BE2C (cell line): ENCODE data around the gene HACL1.
"Not testable (repeated sequence)": the region's sequence is repeated elsewhere in the genome, so short reads cannot be mapped to it uniquely, and the experiment has no call there.

Source experiments
- DNase-seq: peaks from one replicate; pipeline ENCODE4 v3.0.0-alpha.2; 2020
- H3K27me3 ChIP-seq: fragments of 250-450 bp; sonication (Bioruptor Pico); 2 replicates; pipeline ENCODE4 v1.5.1; 2020; ENCODE audit warnings: mild to moderate bottlenecking
- H3K36me3 ChIP-seq: fragments of 250-450 bp; sonication (Bioruptor Pico); 2 replicates; pipeline ENCODE4 v1.5.1; 2020; ENCODE audit warnings: mild to moderate bottlenecking
- H3K4me1 ChIP-seq: fragments of 250-450 bp; sonication (Bioruptor Pico); 2 replicates; pipeline ENCODE4 v1.5.1; 2020
- H3K4me3 ChIP-seq: 2 replicates; pipeline ENCODE4 v1.5.1; 2011; ENCODE audit warnings: low read depth, low read length
- H3K9me3 ChIP-seq: fragments of 250-450 bp; sonication (Bioruptor Pico); 2 replicates; pipeline ENCODE4 v1.5.1; 2020
- TF ChIP-seq, protein P1 (sequence below): IDR thresholded peaks from 2 replicates; pipeline ENCODE4 v1.5.1; 2012; ENCODE audit warnings: mild to moderate bottlenecking, low read depth, low read length

HACL1 gene

DNA sequence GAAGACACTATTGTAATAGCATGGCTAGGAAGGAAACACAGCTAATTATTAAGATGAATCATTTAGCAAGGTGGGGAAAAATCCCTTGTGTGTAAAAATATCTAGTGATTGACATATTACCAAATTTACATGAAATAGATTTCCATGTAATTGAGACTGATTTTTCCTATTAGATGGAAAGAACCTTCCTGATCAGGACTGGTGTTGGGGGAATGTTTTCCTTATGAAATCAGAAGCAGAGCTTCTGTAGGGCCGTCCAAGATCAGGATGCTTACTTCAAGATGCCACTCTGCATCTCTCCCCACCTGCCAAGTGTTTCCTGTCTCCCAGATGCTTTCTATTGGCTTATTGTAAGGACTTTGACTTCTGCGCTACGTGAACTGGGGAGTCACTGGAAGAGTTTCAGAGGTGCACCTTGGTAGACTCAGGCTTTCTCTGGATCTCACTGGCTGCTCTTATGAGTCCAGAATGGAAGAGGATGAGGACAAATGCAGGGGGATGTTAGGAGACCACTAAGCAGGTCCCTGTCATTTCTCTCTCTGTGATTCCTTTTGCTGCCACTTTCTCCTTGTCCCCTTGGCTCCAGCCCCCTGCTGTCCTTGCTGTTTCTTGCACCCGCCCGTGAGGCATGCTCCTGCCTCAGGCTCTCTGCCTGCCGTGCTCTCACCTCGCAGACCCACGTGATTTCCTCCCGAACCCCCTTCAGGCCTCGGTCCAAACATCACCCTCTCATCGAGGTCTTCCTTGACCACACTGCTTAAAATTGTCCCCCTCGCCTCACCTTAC, 30.2 kb upstream of the HACL1 start:
- Histone ChIP-seq H3K36me3 (no peaks in the 10 kb centered on the region), H3K9me3 (no peaks in the 10 kb centered on the region), H3K4me1 (no peaks in the 10 kb centered on the region), H3K27me3 (no peaks in the 10 kb centered on the region), H3K4me3 (no peak overlapping the region)
- no peak for DNase-seq
- TF ChIP-seq, protein P1, sequence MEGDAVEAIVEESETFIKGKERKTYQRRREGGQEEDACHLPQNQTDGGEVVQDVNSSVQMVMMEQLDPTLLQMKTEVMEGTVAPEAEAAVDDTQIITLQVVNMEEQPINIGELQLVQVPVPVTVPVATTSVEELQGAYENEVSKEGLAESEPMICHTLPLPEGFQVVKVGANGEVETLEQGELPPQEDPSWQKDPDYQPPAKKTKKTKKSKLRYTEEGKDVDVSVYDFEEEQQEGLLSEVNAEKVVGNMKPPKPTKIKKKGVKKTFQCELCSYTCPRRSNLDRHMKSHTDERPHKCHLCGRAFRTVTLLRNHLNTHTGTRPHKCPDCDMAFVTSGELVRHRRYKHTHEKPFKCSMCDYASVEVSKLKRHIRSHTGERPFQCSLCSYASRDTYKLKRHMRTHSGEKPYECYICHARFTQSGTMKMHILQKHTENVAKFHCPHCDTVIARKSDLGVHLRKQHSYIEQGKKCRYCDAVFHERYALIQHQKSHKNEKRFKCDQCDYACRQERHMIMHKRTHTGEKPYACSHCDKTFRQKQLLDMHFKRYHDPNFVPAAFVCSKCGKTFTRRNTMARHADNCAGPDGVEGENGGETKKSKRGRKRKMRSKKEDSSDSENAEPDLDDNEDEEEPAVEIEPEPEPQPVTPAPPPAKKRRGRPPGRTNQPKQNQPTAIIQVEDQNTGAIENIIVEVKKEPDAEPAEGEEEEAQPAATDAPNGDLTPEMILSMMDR, result no peak

DNA sequence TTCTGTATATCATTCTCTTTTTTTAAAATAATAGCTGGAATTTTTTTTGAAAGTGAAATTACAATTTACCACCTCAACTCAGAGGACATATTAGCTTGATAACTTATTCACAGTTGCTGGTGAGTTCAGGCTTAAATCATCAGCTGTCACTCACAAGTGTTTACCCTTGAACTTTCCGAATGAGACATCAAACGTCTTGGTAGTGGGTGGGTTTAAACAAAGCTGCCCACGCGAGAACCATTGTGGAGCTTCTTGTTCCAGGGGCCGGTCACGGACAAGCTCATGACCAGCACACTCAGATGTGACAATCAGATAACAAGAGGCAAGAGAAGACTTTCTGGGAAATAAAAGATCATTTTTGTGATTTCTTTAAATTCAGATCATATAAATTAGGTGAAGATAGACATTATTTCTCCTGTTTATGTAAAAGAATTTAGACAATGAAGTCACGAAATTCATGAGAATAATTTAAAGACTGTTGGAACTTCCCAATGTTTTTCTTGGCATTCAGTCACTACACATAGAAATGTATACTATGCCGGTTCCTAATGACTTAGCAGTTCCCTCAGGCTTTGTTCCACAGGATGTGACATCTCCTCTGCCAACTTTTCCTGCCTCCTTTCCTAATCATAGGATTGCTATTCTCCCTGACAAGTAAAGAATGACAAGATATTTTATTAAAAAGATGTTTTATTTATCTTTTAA, 29.4 kb upstream of the HACL1 start:
- H3K4me1 ChIP-seq, result no peaks in the 10 kb centered on the region
- H3K27me3 ChIP-seq, result no peaks in the 10 kb centered on the region
- TF ChIP-seq, protein P1, result no peak
- DNase-seq, result no peak
- H3K36me3 ChIP-seq, result no peaks in the 10 kb centered on the region
- H3K4me3 ChIP-seq, result peak overlapping the region; percentile 37; the same call in 1 of the 2 replicates
- no peaks in the 10 kb centered on the region for H3K9me3 ChIP-seq

DNA sequence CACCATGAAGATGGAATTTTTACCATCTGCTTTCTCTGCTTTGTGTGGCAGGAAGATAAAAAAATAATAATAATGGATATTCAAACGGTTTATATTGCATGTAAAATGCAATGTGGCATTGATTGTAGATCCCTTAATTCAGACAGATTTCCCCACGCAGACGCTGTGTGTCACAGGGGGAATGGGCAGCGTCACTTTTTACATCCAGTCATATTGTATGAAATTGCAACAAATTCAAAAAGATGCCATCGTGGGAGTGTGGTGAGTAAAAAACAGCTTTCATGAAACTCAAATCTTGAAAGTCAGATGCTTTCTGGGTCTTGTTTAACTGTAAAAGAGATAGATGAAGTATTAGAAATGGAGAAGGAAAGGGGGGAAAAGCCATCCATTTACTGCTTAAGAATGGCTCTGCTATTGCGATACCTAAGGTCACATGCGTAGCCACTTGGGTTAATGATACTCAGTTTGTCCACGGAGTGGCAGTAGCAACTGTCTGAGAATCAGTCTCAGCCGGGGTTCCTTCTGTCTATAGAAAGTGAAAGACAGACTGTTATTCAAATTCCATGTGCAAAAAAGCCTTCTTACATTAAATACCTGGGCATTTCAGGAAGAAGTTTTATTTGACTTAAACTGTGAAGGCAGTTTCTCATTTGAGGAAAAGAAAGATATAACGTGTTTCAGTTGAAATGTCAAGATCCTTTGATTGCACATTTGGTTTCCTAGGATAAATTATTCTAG, 28.7 kb upstream of the HACL1 start:
- Histone ChIP-seq H3K4me1 (no peaks in the 10 kb centered on the region), H3K27me3 (no peaks in the 10 kb centered on the region), H3K4me3 (peak overlapping the region; percentile 37), H3K36me3 (no peaks in the 10 kb centered on the region), H3K9me3 (no peaks in the 10 kb centered on the region)
- DNase-seq, result peak; percentile 45
- TF ChIP-seq, protein P1, result peak; percentile 63

DNA sequence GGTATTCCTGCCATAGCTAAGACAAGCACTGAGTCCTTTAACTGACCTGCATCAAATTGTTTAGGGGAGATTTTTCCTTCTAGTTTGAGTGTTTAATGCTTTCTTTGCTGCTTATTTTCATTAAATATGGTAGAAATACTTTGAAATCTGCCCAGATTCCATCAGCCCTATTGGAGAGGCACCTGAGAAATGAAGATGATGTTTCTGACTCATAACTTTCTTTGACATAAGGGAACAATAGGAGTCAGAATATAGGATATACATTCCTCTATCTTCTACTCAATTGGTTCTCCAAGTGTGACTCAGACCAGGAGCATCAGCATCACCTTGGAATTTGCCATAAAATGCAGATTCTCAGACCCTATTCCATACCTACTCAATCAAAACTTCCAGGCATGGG, 27.6 kb upstream of the HACL1 start:
- H3K9me3 ChIP-seq, result no peaks in the 10 kb centered on the region
- H3K36me3 ChIP-seq, result no peaks in the 10 kb centered on the region
- TF ChIP-seq, protein P1, result no peak
- no peaks in the 10 kb centered on the region for H3K27me3 ChIP-seq
- no peak overlapping the region for H3K4me3 ChIP-seq
- H3K4me1 ChIP-seq, result no peaks in the 10 kb centered on the region
- no peak for DNase-seq

DNA sequence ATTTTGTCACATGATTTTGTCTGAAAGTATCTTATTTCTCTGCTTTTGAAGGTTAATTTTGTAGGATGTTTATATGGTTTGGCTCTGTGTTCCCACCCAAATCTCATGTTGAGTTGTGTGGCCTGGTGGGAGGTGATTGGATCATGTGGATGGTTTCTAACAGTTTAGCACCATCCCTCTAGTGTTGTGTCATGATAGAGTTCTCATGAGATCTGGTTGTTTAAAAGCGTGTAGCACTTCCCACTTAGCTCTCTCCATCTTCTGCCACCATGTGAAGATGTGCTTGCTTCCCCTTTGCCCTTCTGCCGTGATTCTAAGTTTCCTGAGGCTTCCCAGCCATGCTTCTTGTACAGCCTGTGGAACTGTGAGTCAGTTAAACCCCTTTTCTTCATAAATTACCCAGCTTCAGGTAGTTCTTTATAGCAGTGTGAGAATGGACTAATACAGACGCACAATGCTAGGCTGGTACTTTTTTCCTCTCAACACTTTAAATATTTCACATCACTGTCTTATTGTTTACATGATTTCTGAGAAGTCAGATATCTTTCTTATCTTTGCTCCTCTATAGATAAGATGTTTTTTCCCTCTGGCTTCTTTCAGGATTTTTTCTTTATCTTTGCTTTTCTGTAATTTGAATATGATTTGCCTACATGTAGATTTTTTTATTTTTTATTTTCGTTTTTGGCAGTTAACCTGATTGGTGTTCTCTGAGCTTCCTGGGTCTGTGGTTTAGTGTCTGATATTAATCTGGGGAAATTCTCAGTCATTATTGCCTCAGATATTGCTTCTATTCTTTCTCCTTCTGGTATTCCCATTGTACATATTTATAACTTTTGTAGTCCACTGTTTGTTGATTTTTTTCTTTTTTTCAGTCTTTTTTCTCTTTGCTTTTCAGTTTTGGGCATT, 22.4 kb upstream of the HACL1 start:
- DNase-seq, result no peak
- TF ChIP-seq, protein P1, result no peak
- no peaks in the 10 kb centered on the region for H3K4me1 ChIP-seq

DNA sequence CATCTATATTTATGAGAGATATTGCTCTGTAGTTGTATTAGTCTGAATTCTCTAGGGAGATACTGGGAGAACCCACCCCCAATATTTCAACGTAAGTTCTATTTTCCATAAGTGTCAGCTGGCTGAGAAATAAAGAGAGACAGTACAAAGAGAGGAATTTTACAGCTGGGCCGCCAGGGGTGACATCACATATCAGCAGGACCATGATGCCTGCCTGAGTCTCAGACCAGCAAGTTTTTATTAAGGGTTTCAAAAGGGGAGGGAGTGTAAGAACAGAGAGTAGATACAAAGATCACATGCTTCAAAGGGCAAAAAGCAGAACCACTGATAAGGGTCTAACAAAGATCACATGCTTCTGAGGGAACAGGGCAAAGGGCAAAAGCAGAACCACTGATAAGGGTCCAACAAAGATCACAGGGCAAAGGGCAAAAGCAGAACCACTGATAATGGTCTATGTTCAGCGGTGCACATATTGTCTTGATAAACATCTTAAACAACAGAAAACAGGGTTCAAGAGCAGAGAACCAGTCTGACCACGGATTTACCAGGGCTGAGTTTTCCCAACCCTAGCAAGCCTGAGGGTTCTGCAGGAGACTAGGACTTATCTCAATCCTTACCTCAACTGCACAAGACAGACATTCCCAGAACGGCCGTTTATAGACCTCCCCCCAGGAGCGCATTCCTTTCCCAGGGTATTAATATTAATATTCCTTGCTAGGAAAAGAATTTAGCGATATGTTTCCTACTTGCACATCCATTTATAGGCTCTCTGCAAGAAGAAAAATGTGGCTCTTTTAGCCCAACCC, 18.5 kb upstream of the HACL1 start:
- not testable (repeated sequence) for H3K4me3 ChIP-seq, H3K27me3 ChIP-seq, H3K36me3 ChIP-seq, DNase-seq, H3K9me3 ChIP-seq, H3K4me1 ChIP-seq

More for the DNA sequence above, 22.4 kb upstream of the HACL1 start:
- Histone ChIP-seq H3K4me3 (no peak overlapping the region), H3K27me3 (no peaks in the 10 kb centered on the region), H3K9me3 (no peaks in the 10 kb centered on the region), H3K36me3 (no peaks in the 10 kb centered on the region)
